ENCODE results near the gene FBP1.

FBP1 gene

DNA sequence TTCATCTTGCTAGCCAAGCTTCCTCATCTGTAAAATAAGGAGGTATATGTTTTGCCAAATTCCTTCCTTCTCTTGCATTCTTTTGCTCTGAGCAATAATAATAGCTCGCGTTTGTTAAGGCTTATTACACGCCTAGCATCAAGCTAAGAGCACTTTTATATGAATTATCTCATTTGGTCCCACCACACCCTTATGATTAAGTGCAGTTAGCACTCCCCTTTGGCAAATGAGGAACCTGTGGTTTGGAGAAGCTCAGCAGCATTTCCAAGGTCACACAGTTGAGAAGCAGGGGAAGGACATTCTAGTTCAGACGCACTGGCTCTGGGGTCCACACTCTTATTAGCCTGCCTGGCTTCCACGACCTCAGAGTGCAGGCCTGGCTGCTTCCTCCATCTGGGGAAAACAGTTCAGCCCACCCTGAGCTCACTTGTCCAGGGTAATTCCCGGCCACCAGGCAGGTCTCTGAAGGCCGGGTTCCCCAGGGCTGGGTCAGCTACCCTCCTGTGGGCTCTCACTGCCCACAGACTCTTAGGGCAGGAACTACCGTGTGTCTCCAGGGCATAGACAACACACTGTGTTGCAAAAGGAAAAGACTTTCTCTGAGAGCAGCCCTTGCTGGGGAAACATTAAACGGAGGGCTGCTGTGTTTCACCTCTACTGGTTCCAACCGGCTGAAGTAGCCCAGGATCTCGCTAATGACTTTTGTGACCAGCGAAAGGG, 9.9 kb upstream of the FBP1 start:
- Histone ChIP-seq H3K4ac (ENCODE audit: low read length) (no peak overlapping the region), H3K14ac (ENCODE audit: low read length) (no peak overlapping the region), H3K9ac (ENCODE audit: low read depth, low read length, poor library complexity) (no peak overlapping the region), H3K9me3 (replicated peaks in 1 of 2; ENCODE audit: control insufficient read depth in 2 of 2, insufficient read depth in 1 of 2, low read depth in 1 of 2, low read length in 2 of 2) (no peaks in the 10 kb centered on the region), H3K18ac (ENCODE audit: low read length) (no peak overlapping the region), H2BK15ac (ENCODE audit: low read length) (no peak overlapping the region), H3K27ac (replicated peaks; ENCODE audit: low read length) (no peak overlapping the region), H2BK12ac (ENCODE audit: low read length) (no peak overlapping the region), H3K23ac (ENCODE audit: low read depth, low read length, poor library complexity) (no peak overlapping the region), H3K79me1 (ENCODE audit: low read depth, low read length) (no peaks in the 10 kb centered on the region), H3K4me1 (ENCODE audit: control insufficient read depth in 2 of 2, insufficient read depth in 1 of 2, low read depth in 1 of 2, low read length in 2 of 2) (peaks cover 0 to 4% of the 10 kb centered on the region in 2 donors), H4K8ac (ENCODE audit: low read depth, low read length) (no peak overlapping the region), H2AK5ac (ENCODE audit: low read depth, low read length) (no peak overlapping the region), H2AFZ (ENCODE audit: low read length) (peak overlapping the region; percentile 87), H2BK120ac (ENCODE audit: low read depth, low read length) (no peak overlapping the region), H3K4me2 (ENCODE audit: insufficient read depth, low read length, poor library complexity, severe bottlenecking) (no peak overlapping the region), H3K36me3 (replicated peaks in 1 of 2; ENCODE audit: control insufficient read depth in 2 of 2, insufficient read depth in 2 of 2, low read length in 2 of 2) (no peaks in the 10 kb centered on the region), H3K4me3 (ENCODE audit: low read length in 2 of 2) (no peak overlapping the region), H4K91ac (ENCODE audit: low read depth, low read length, poor library complexity) (no peak overlapping the region), H2BK5ac (ENCODE audit: low read length) (no peak overlapping the region), H3K27me3 (ENCODE audit: control insufficient read depth in 3 of 3, insufficient read depth in 3 of 3, low read depth in 1 of 3, low read length in 3 of 3) (peaks cover 0 to 11% (median 7%) of the 10 kb centered on the region in 3 experiments)
- no CpG with 5 or more reads among the region's 12 CpGs for WGBS, 2 donors (ENCODE audit: extremely low coverage in 2 of 2, insufficient read length in 2 of 2, insufficient replicate concordance in 1 of 2)
- DNase-seq (ENCODE audit: low spot score) = no peak

DNA sequence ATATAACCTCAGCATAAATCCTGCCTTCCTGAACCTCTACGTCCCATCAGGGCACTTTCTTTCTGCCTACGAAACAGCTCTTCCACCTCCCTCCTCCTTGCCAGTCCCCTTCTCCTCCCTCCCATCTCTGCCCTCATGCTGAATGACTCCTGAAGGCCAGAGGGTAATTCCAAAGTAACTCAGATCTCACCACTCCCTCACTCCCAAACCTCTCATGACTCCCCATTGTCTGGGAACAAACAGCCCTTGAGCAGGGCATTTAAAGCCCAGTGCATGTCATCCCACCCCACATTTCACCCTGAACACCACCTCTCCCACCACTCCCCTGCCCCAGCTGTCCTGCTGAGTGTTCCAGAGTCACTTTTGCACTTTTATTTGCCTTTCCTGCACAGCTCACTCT, 8.9 kb upstream of the FBP1 start:
- Histone ChIP-seq H3K4me3 (ENCODE audit: low read length in 2 of 2) (no peak overlapping the region), H2BK12ac (ENCODE audit: low read length) (no peak overlapping the region), H2BK5ac (ENCODE audit: low read length) (no peak overlapping the region), H3K18ac (ENCODE audit: low read length) (no peak overlapping the region), H3K79me1 (ENCODE audit: low read depth, low read length) (no peaks in the 10 kb centered on the region), H3K4me1 (ENCODE audit: control insufficient read depth in 2 of 2, insufficient read depth in 1 of 2, low read depth in 1 of 2, low read length in 2 of 2) (peaks cover 0 to 4% of the 10 kb centered on the region in 2 donors), H3K9me3 (replicated peaks in 1 of 2; ENCODE audit: control insufficient read depth in 2 of 2, insufficient read depth in 1 of 2, low read depth in 1 of 2, low read length in 2 of 2) (no peaks in the 10 kb centered on the region), H2AFZ (ENCODE audit: low read length) (no peak overlapping the region), H3K4ac (ENCODE audit: low read length) (no peak overlapping the region), H4K91ac (ENCODE audit: low read depth, low read length, poor library complexity) (no peak overlapping the region), H2BK15ac (ENCODE audit: low read length) (no peak overlapping the region), H3K9ac (ENCODE audit: low read depth, low read length, poor library complexity) (no peak overlapping the region), H3K27me3 (ENCODE audit: control insufficient read depth in 3 of 3, insufficient read depth in 3 of 3, low read depth in 1 of 3, low read length in 3 of 3) (peaks cover 0 to 4% (median 0%) of the 10 kb centered on the region in 3 experiments), H3K4me2 (ENCODE audit: insufficient read depth, low read length, poor library complexity, severe bottlenecking) (no peak overlapping the region), H2AK5ac (ENCODE audit: low read depth, low read length) (no peak overlapping the region), H4K8ac (ENCODE audit: low read depth, low read length) (no peak overlapping the region), H2BK120ac (ENCODE audit: low read depth, low read length) (no peak overlapping the region), H3K27ac (replicated peaks; ENCODE audit: low read length) (no peak overlapping the region), H3K36me3 (replicated peaks in 1 of 2; ENCODE audit: control insufficient read depth in 2 of 2, insufficient read depth in 2 of 2, low read length in 2 of 2) (no peaks in the 10 kb centered on the region), H3K23ac (ENCODE audit: low read depth, low read length, poor library complexity) (no peak overlapping the region), H3K14ac (ENCODE audit: low read length) (peak overlapping the region; percentile 3)
- whole genome bisulfite sequencing, 2 donors (ENCODE audit: extremely low coverage in 2 of 2, insufficient read length in 2 of 2, insufficient replicate concordance in 1 of 2) = no CpG with 5 or more reads among the region's 2 CpGs
- DNase-seq (ENCODE audit: low spot score) = no peak

DNA sequence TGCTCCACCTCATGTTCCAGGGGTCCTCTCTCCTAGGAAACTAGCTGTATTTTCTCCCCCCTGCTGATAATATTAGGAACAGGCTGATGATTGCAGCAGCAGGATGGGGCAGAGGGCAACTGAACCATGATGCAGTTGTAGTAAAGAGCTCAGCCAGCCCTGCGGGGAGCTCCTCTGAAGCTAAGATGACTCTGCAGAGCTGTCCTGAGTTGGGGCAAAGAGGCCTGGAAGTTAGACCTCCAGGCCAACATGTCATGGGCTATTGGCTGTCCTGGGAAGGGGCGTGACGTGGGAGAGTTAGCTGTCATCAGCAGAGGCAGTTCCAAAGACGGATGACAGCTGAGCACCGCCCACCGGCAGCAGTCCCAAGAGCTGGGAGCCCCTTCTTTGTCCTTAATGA, 6.6 kb upstream of the FBP1 start:
- no peak overlapping the region for H3K27ac ChIP-seq (replicated peaks; ENCODE audit: low read length)
- no CpG with 5 or more reads among the region's 6 CpGs for WGBS, 2 donors (ENCODE audit: extremely low coverage in 2 of 2, insufficient read length in 2 of 2, insufficient replicate concordance in 1 of 2)
- no peaks in the 10 kb centered on the region for H3K79me1 ChIP-seq (ENCODE audit: low read depth, low read length)
- peaks cover 0 to 4% of the 10 kb centered on the region in 2 donors for H3K4me1 ChIP-seq (ENCODE audit: control insufficient read depth in 2 of 2, insufficient read depth in 1 of 2, low read depth in 1 of 2, low read length in 2 of 2)
- H2AK5ac ChIP-seq (ENCODE audit: low read depth, low read length) = no peak overlapping the region
- H3K27me3 ChIP-seq (ENCODE audit: control insufficient read depth in 3 of 3, insufficient read depth in 3 of 3, low read depth in 1 of 3, low read length in 3 of 3) = peaks cover 0 to 17% (median 1%) of the 10 kb centered on the region in 3 experiments
- H3K36me3 ChIP-seq (replicated peaks in 1 of 2; ENCODE audit: control insufficient read depth in 2 of 2, insufficient read depth in 2 of 2, low read length in 2 of 2) = no peaks in the 10 kb centered on the region
- no peak overlapping the region for H2BK120ac ChIP-seq (ENCODE audit: low read depth, low read length)
- no peak overlapping the region for H3K9ac ChIP-seq (ENCODE audit: low read depth, low read length, poor library complexity)
- H3K14ac ChIP-seq (ENCODE audit: low read length) = no peak overlapping the region
- no peak overlapping the region for H2BK15ac ChIP-seq (ENCODE audit: low read length)
- no peaks in the 10 kb centered on the region for H3K9me3 ChIP-seq (replicated peaks in 1 of 2; ENCODE audit: control insufficient read depth in 2 of 2, insufficient read depth in 1 of 2, low read depth in 1 of 2, low read length in 2 of 2)
- no peak overlapping the region for H2BK12ac ChIP-seq (ENCODE audit: low read length)
- no peak overlapping the region for H3K4ac ChIP-seq (ENCODE audit: low read length)
- no peak overlapping the region for H4K8ac ChIP-seq (ENCODE audit: low read depth, low read length)
- DNase-seq (ENCODE audit: low spot score) = no peak
- H2BK5ac ChIP-seq (ENCODE audit: low read length) = no peak overlapping the region
- H3K18ac ChIP-seq (ENCODE audit: low read length) = no peak overlapping the region
- H2AFZ ChIP-seq (ENCODE audit: low read length) = peak overlapping the region; percentile 40
- H3K4me3 ChIP-seq (ENCODE audit: low read length in 2 of 2) = no peak overlapping the region
- no peak overlapping the region for H3K23ac ChIP-seq (ENCODE audit: low read depth, low read length, poor library complexity)
- no peak overlapping the region for H4K91ac ChIP-seq (ENCODE audit: low read depth, low read length, poor library complexity)
- H3K4me2 ChIP-seq (ENCODE audit: insufficient read depth, low read length, poor library complexity, severe bottlenecking) = no peak overlapping the region

GRCh38 chr9:94644543-94644942, 5.2 kb upstream of the FBP1 start:
- H3K18ac ChIP-seq (ENCODE audit: low read length) = no peak overlapping the region
- H3K9ac ChIP-seq (ENCODE audit: low read depth, low read length, poor library complexity) = no peak overlapping the region
- no peak overlapping the region for H3K14ac ChIP-seq (ENCODE audit: low read length)
- no peak for DNase-seq (ENCODE audit: low spot score)
- no peak overlapping the region for H3K27ac ChIP-seq (replicated peaks; ENCODE audit: low read length)
- no peak overlapping the region for H2AK5ac ChIP-seq (ENCODE audit: low read depth, low read length)
- no peak overlapping the region for H2BK5ac ChIP-seq (ENCODE audit: low read length)
- no peak overlapping the region for H3K4me3 ChIP-seq (ENCODE audit: low read length in 2 of 2)
- H3K4me1 ChIP-seq (ENCODE audit: control insufficient read depth in 2 of 2, insufficient read depth in 1 of 2, low read depth in 1 of 2, low read length in 2 of 2) = peaks cover 2 to 6% of the 10 kb centered on the region in 2 donors
- H2BK15ac ChIP-seq (ENCODE audit: low read length) = no peak overlapping the region
- no peak overlapping the region for H3K4ac ChIP-seq (ENCODE audit: low read length)
- H3K23ac ChIP-seq (ENCODE audit: low read depth, low read length, poor library complexity) = no peak overlapping the region
- peaks cover 0 to 3% of the 10 kb centered on the region in 2 donors for H3K9me3 ChIP-seq (replicated peaks in 1 of 2; ENCODE audit: control insufficient read depth in 2 of 2, insufficient read depth in 1 of 2, low read depth in 1 of 2, low read length in 2 of 2)
- H2AFZ ChIP-seq (ENCODE audit: low read length) = no peak overlapping the region
- peaks cover 0 to 31% (median 15%) of the 10 kb centered on the region in 3 experiments for H3K27me3 ChIP-seq (ENCODE audit: control insufficient read depth in 3 of 3, insufficient read depth in 3 of 3, low read depth in 1 of 3, low read length in 3 of 3)
- H2BK12ac ChIP-seq (ENCODE audit: low read length) = no peak overlapping the region
- WGBS, 2 donors (ENCODE audit: extremely low coverage in 2 of 2, insufficient read length in 2 of 2, insufficient replicate concordance in 1 of 2) = no CpG with 5 or more reads among the region's 5 CpGs
- H4K8ac ChIP-seq (ENCODE audit: low read depth, low read length) = no peak overlapping the region
- H3K36me3 ChIP-seq (replicated peaks in 1 of 2; ENCODE audit: control insufficient read depth in 2 of 2, insufficient read depth in 2 of 2, low read length in 2 of 2) = no peaks in the 10 kb centered on the region
- no peaks in the 10 kb centered on the region for H3K79me1 ChIP-seq (ENCODE audit: low read depth, low read length)
- no peak overlapping the region for H2BK120ac ChIP-seq (ENCODE audit: low read depth, low read length)
- no peak overlapping the region for H3K4me2 ChIP-seq (ENCODE audit: insufficient read depth, low read length, poor library complexity, severe bottlenecking)
- H4K91ac ChIP-seq (ENCODE audit: low read depth, low read length, poor library complexity) = no peak overlapping the region
